ENCODE data around the gene PSMB5. TPM values are rescaled to one million over a fixed set of nuclear protein-coding genes. Genes with fewer than 3 reads are reported as not detected.
A peak's percentile ranks its signal among the peaks of the same experiment; 100 is the strongest.

The PSMB5 gene
- total and polyA plus RNA-seq, 8 donors: 114 to 199 (median 177) TPM

DNA sequence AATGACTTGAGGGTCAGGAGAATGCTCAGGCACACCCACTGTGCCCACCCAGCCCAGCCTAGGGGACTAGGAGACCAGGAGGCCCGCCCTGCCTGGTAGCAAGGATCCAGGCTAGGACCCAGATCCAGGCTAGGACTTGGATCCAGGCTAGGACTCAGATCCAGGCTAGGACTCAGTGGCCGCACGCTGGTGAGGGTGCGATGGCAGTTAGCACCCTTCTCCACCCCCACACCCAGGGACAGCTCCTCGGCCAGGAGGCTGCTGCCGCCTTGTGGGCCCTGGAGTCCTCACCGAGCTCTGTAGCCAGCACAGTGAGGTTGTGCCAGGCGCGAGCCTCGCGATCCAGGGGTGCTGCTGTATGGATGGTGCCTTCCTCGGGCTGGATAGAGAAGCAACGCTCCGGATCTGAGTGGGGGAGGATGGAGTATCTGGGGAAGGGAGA is 17.5 kb upstream of the PSMB5 start:
- no peaks in the 10 kb centered on the region for H3K9me3 ChIP-seq
- H3K4me1 ChIP-seq: peaks cover 11 to 14% of the 10 kb centered on the region in 2 donors
- ATAC-seq (no peak), DNase-seq (no peak)
- H3K27ac ChIP-seq: no peak overlapping the region
- TF ChIP-seq, protein P1, sequence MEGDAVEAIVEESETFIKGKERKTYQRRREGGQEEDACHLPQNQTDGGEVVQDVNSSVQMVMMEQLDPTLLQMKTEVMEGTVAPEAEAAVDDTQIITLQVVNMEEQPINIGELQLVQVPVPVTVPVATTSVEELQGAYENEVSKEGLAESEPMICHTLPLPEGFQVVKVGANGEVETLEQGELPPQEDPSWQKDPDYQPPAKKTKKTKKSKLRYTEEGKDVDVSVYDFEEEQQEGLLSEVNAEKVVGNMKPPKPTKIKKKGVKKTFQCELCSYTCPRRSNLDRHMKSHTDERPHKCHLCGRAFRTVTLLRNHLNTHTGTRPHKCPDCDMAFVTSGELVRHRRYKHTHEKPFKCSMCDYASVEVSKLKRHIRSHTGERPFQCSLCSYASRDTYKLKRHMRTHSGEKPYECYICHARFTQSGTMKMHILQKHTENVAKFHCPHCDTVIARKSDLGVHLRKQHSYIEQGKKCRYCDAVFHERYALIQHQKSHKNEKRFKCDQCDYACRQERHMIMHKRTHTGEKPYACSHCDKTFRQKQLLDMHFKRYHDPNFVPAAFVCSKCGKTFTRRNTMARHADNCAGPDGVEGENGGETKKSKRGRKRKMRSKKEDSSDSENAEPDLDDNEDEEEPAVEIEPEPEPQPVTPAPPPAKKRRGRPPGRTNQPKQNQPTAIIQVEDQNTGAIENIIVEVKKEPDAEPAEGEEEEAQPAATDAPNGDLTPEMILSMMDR (IDR thresholded peaks at IDR 0.05): no peak
- H3K4me3 ChIP-seq: no peak overlapping the region
- intact Hi-C loops (cut with DNase I): loop anchor here in 1 of 2 donors (10.0 kb wide), 1 partner anchor 67 kb away; the partner anchor contains the start of gene AJUBA
- peaks cover 0 to 6% of the 10 kb centered on the region in 2 donors for H3K27me3 ChIP-seq
- H3K36me3 ChIP-seq: no peaks in the 10 kb centered on the region

DNA sequence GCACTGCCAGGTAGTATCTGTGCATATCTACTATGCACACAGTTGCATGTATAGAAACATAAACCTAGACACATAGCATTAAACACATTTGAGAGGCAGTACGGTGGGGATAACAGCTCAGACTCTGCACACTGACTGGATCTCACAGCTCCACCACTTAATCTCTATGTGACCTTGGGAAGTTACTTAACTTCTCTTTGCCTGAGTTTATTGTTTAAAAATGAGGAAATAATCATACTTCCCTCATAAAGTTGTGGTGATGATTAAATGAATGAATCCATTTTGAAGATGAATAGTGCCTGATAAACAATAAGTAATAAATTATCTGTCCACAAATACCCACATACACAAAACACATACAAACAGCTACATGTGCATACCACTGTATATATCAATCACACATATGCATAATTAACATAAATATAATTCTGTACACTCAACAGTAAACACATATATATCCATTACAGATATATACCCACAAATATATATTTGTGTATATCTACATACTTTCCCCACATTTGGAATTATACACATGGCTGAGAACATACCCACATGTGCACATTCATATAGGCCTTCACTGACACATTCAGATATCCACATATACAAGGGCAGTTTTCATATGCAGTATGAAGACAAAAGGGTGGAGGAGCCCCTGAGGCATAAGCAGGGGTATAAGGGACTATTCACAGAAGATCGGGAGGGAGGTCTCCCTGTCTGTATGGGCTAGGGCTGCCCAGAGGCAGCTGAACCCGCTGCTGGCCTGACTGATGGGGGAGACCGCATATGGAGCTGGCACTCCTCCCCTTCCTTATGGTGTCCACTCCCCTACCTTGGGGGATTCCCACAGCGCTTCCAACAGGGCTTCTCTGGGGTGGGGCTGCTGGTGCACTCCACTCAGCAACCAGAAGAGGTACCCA is 16.7 kb upstream of the PSMB5 start:
- Histone ChIP-seq H3K4me1 (peaks cover 4 to 6% of the 10 kb centered on the region in 2 donors), H3K27ac (no peak overlapping the region), H3K36me3 (no peaks in the 10 kb centered on the region), H3K9me3 (no peaks in the 10 kb centered on the region), H3K27me3 (no peaks in the 10 kb centered on the region), H3K4me3 (no peak overlapping the region)
- no peak for ATAC-seq
- TF ChIP-seq, protein P1 (IDR thresholded peaks at IDR 0.05): no peak
- DNase-seq: no peak
- intact Hi-C loops (cut with DNase I): loop anchor here in 1 of 2 donors (10.0 kb wide), 1 partner anchor 67 kb away; the partner anchor contains the start of gene AJUBA

DNA sequence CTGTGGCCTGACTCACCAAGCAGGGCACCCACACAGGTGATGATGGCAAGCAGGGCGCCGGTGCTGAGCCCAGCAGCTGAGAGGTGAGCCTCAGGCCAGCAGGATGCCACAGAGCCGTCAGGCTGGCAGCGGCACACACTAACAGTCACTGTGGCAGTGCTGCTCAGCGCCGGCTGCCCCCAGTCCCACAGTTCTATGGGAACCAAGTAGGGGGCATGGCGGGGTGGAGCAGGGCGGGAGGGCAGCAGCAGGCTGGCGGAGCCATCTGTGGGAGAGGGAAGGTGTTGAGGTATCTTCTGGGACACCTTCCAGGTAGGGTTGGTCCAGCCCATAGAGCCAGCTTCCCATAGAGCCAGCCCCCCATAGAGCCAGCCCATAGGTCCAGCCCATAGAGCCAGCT is 14.3 kb upstream of the PSMB5 start:
- Histone ChIP-seq H3K36me3 (no peaks in the 10 kb centered on the region), H3K4me3 (no peak overlapping the region), H3K9me3 (no peaks in the 10 kb centered on the region), H3K27ac (no peak overlapping the region), H3K27me3 (no peaks in the 10 kb centered on the region), H3K4me1 (peaks cover 0 to 13% of the 10 kb centered on the region in 2 donors)
- intact Hi-C loops (cut with DNase I): no loop called here
- no peak for DNase-seq
- TF ChIP-seq, protein P1 (IDR thresholded peaks at IDR 0.05): no peak
- no peak for ATAC-seq

DNA sequence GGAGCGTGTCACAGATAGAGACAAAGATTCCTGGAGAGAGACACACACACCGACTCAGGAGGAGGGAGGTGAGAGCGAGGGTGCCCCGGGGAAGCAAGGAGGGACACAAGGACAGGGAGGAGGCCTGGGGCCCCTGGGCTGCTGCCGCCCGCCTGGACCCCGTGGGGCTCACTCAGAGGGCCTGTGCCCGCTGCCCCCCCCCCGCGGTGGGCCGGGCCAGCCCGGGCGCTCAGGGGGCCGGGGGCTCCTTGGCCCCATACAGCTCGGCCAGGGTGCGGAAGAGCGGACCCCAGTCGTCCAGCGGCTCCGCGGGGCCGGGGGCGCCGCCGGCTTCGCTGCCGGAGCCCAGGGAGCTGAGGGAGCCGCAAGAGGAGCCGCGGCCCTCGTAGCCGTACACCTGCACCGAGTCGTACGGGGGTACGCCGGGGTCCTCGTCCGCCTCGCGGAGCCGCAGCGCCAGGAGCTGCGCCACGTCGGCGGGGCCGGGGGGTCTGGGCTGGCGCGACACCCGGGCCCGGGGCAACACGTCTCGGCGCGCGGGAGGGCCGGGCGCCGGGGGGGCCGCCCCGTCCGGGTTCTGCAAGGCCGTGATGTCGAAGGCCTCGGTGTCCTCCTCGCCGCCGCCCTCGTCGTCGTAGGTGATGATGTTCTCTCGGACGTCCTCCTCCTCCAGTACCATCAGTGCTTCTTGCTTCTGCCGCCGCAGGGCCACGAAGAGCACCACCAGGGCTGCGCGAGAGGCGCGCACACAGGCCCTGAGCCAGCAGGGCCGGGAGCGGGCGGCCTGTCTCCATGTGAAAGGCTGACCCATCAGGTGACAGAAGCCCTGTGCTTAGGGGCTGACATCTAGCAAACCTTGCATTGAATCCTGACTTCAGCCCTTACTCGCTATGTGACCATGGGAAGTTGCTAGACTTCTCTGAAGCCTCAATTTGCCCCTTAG is 13.3 kb upstream of the PSMB5 start:
- intact Hi-C loops (cut with DNase I): no loop called here
- TF ChIP-seq, protein P1 (IDR thresholded peaks at IDR 0.05): no peak
- no peaks in the 10 kb centered on the region for H3K9me3 ChIP-seq
- H3K27me3 ChIP-seq: no peaks in the 10 kb centered on the region
- H3K27ac ChIP-seq: peak overlapping the region; percentile 4 to 48
- peaks cover 0 to 15% of the 10 kb centered on the region in 2 donors for H3K4me1 ChIP-seq
- no peaks in the 10 kb centered on the region for H3K36me3 ChIP-seq
- no peak for DNase-seq
- H3K4me3 ChIP-seq: no peak overlapping the region
- ATAC-seq: no peak

Data from left lung (tissue), 10 donors.